ENCODE measurements around the gene SSBP1. TPM values are rescaled to one million over a fixed set of nuclear protein-coding genes. Genes with fewer than 3 reads are reported as not detected.

The SSBP1 gene
- total and polyA plus RNA-seq, 11 donors = 95.5 to 268 (median 104) TPM

DNA sequence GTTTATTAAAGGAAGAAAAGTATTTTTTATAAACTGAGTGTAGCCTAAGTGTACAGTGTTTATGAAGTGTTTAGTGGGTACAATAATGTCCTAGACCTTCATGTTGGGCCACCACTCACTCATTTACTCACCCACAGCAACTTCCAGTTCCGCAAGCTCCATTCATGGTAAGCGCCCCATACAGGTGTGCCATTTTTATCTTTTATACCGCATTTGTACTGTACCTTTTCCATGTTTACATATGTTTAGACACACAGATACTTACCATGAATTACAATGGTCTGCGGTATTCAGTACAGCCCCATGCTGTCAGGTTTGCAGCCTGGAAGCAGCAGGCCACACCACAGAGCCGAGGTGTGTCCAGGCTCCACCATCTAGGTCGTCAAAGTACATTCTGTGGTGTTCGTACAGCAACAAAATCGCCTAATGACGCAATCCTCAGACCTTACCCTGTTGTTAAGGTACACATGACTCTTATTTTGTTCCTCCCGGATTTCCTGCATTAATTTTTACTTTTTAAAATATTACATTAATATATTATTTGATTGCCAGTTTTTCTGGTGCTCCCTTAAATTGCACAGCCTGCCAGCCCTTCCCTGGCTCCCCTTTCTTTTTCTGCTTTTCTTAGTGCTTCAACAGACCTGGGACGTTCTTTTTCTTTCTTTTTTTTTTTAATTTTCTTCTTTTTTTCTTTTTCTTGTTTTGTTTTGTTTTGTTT is 881 bp upstream of the SSBP1 start:
- H3K9me3 ChIP-seq = no peaks in the 10 kb centered on the region
- 76 to 79% (median 78%) methylated on average over 11 of the region's 11 CpGs for WGBS, 4 donors
- intact Hi-C loops (cut with DNase I) = loop anchor here in 9 of 10 donors (2.0 to 10.0 kb wide), 7 partner anchors 34 to 185 kb away; partner anchors contain the start of genes AGK (in 1 of the 9) and DENND11 (in 1 of the 9)

DNA sequence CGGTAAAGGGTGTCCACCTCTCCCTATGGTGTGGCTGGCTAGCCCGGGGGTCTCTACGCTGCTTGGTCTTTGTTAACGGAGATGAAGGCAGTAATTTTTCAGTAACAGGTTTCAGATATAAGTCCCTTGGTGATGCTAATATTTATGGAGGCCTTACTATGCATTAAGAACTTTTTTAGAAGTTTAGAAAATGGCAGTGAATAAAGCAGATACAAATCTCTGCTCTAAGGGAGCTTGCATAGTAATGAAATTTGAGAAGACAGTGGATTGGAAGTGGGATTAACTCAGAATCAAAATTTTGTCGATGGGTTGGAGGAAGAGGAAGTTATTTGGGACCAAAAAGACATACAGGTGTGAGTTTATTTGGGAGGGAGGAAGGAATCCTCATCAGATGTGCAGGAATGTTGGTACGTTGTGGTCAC is 445 bp downstream of the SSBP1 start:
- H3K4me3 ChIP-seq = peak overlapping the region; percentile 63 to 84 (median 72)
- TF ChIP-seq, protein P1, sequence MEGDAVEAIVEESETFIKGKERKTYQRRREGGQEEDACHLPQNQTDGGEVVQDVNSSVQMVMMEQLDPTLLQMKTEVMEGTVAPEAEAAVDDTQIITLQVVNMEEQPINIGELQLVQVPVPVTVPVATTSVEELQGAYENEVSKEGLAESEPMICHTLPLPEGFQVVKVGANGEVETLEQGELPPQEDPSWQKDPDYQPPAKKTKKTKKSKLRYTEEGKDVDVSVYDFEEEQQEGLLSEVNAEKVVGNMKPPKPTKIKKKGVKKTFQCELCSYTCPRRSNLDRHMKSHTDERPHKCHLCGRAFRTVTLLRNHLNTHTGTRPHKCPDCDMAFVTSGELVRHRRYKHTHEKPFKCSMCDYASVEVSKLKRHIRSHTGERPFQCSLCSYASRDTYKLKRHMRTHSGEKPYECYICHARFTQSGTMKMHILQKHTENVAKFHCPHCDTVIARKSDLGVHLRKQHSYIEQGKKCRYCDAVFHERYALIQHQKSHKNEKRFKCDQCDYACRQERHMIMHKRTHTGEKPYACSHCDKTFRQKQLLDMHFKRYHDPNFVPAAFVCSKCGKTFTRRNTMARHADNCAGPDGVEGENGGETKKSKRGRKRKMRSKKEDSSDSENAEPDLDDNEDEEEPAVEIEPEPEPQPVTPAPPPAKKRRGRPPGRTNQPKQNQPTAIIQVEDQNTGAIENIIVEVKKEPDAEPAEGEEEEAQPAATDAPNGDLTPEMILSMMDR (IDR thresholded peaks at IDR 0.05) = no peak
- no peak for TF ChIP-seq POLR2A (IDR thresholded peaks at IDR 0.05)
- WGBS, 4 donors = 1 to 2% (median 2%) methylated on average over 6 of the region's 6 CpGs
- H3K9me3 ChIP-seq = no peaks in the 10 kb centered on the region
- peaks cover 0 to 45% (median 36%) of the 10 kb centered on the region in 9 donors for H3K36me3 ChIP-seq
- intact Hi-C loops (cut with DNase I) = loop anchor here in 8 of 10 donors (2.0 to 10.0 kb wide), 6 partner anchors 74 to 186 kb away; partner anchors contain the start of gene AGK (in 1 of the 8)
- peaks cover 0 to 31% (median 17%) of the 10 kb centered on the region in 12 donors for H3K4me1 ChIP-seq
- DNase-seq = no peak
- peak overlapping the region in 11 of 12 donors; percentile 60 to 87 (median 79) for H3K27ac ChIP-seq
- H3K27me3 ChIP-seq = no peaks in the 10 kb centered on the region
- no peak for ATAC-seq

More for the DNA sequence above, 881 bp upstream of the SSBP1 start:
- no peak for ATAC-seq
- peaks cover 0 to 32% (median 23%) of the 10 kb centered on the region in 9 donors for H3K36me3 ChIP-seq
- no peak for TF ChIP-seq POLR2A (IDR thresholded peaks at IDR 0.05)
- TF ChIP-seq, protein P1 (IDR thresholded peaks at IDR 0.05) = no peak
- H3K4me3 ChIP-seq = peak overlapping the region; percentile 15 to 84 (median 72)
- no peaks in the 10 kb centered on the region for H3K27me3 ChIP-seq
- peak overlapping the region in 11 of 12 donors; percentile 70 to 87 (median 82) for H3K27ac ChIP-seq
- no peak for DNase-seq
- H3K4me1 ChIP-seq = peaks cover 0 to 31% (median 17%) of the 10 kb centered on the region in 12 donors

DNA sequence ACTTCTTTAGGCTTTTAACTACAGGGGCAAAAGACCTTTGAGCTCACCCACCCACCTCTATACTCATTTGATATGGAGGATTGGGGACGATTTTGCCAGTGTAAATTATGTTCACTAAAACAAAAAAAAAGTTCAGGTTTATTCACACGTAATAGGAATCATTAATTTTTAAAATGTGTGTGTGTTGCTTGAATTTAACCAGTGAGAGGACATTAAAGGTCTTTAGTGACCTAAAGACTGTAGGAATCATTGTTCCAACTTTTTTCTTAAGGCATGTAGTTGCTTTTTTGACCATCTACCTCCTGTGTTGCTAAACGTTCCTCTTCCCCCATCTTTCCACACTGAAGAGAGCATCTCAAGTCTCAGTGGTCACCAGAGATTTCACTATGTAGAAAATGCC is 1.1 kb downstream of the SSBP1 start:
- WGBS, 4 donors = 49 to 74% (median 68%) methylated on average over 3 of the region's 3 CpGs
- H3K36me3 ChIP-seq = peaks cover 0 to 51% (median 43%) of the 10 kb centered on the region in 9 donors
- peaks cover 0 to 31% (median 17%) of the 10 kb centered on the region in 12 donors for H3K4me1 ChIP-seq
- TF ChIP-seq POLR2A (IDR thresholded peaks at IDR 0.05) = no peak
- TF ChIP-seq, protein P1 (IDR thresholded peaks at IDR 0.05) = no peak
- intact Hi-C loops (cut with DNase I) = loop anchor here in 8 of 10 donors (2.0 to 10.0 kb wide), 6 partner anchors 74 to 187 kb away; partner anchors contain the start of gene AGK (in 1 of the 8)
- no peak for ATAC-seq
- H3K27me3 ChIP-seq = no peaks in the 10 kb centered on the region
- H3K27ac ChIP-seq = peak overlapping the region in 1 of 12 donors; percentile 87
- no peaks in the 10 kb centered on the region for H3K9me3 ChIP-seq
- H3K4me3 ChIP-seq = peak overlapping the region in 8 of 12 donors; percentile 63 to 84 (median 74)
- DNase-seq = no peak

DNA sequence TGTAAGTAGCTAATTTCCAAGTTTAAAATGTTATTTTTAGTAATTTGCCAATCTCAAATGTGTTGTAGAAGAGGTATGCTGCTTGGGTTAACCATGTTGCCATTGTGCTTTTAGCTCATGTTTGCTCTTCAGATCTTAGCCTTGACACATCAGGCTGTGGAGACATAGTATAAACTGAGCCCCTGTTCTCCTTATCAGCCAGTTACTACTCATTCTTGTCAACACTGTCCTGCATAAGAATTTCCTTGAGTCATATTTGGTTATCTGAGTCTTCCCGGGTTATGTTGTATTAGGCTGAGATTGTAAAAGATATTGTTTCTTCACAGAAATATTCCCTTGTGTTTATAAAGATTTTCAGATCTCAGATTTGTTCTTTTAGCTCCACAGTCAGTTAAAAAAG is 4.1 kb downstream of the SSBP1 start:
- no peaks in the 10 kb centered on the region for H3K27me3 ChIP-seq
- intact Hi-C loops (cut with DNase I) = no loop called here
- H3K9me3 ChIP-seq = no peaks in the 10 kb centered on the region
- no peak overlapping the region for H3K4me3 ChIP-seq
- no peak for TF ChIP-seq POLR2A (IDR thresholded peaks at IDR 0.05)
- TF ChIP-seq, protein P1 (IDR thresholded peaks at IDR 0.05) = no peak
- DNase-seq = no peak
- WGBS, 4 donors = 30 to 45% (median 42%) methylated on average over 1 of the region's 1 CpG
- H3K27ac ChIP-seq = no peak overlapping the region
- no peak for ATAC-seq
- H3K36me3 ChIP-seq = peaks cover 0 to 81% (median 72%) of the 10 kb centered on the region in 9 donors
- peaks cover 0 to 24% (median 13%) of the 10 kb centered on the region in 12 donors for H3K4me1 ChIP-seq

Measured in heart left ventricle (tissue), 16 donors.